BJ (cell line): ENCODE measurements around the gene LMTK2. TPM values are rescaled to one million over a fixed set of nuclear protein-coding genes. Genes with fewer than 3 reads are reported as not detected.

Source experiments
- CTCF ChIA-PET: fragments of 350-600 bp; formaldehyde crosslinking; extraction: SDS; loops from one replicate; lab custom pipeline; 2021; ENCODE audit warnings: antibody characterized with exemption, inconsistent platforms; lab: Yijun Ruan, JAX
- POLR2A ChIA-PET: fragments of 300-600 bp; sonication (Branson Sonifier 250); formaldehyde crosslinking; extraction: SDS; loops from one replicate; lab custom pipeline; 2021; ENCODE audit warnings: antibody characterized with exemption; lab: Charles Lee
- DNase-seq: peaks from one replicate; pipeline ENCODE4 v3.0.0-alpha.2; 2011; ENCODE audit warnings: low read depth
- H3K27me3 ChIP-seq: 2 replicates; pipeline ENCODE4 v1.6.0; 2011; ENCODE audit warnings: low read length; ENCODE audit not compliant: control insufficient read depth, insufficient read depth
- H3K36me3 ChIP-seq: 2 replicates; pipeline ENCODE4 v1.5.1; 2011; ENCODE audit warnings: low read length; ENCODE audit not compliant: control insufficient read depth, insufficient read depth
- H3K4me3 ChIP-seq: 2 replicates; pipeline ENCODE4 v1.5.1; 2011; ENCODE audit warnings: low read depth, mild to moderate bottlenecking, control low read depth, low read length
- polyA plus RNA-seq: library from polyadenylated mRNA; depleted of rRNA; stranded (reverse); fragments of >200 nt; gene quantifications from 2 replicates; pipeline ENCODE4 v1.2.3, GENCODE V29; 2011
- TF ChIP-seq, protein P1 (sequence below): IDR thresholded peaks from 2 replicates; pipeline ENCODE4 v1.5.1; 2011; ENCODE audit warnings: low read depth, mild to moderate bottlenecking, control low read depth, inconsistent platforms, low read length, moderate library complexity; ENCODE audit not compliant: insufficient read depth

LMTK2 gene
- polyA plus RNA-seq, 1 experiment: 3.8 TPM

DNA sequence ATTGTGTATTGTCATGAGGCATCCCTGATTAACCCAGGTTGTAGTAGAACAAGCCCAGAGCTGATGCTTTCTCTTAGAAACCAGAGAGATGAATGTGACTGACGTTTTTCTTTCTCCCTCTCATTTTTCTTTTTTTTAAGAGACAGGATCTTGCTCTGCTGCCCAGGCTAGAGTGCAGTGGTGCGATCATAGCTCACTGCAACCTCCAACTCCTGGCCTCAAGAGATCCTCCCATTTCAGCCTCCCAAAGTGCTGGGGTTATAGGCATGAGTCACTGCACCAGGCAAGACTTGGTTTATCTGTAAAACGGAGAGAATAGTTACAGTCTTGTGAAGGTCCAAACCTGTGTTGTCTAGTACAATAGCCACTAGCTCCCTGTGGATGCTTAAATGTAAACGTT, 5.4 kb downstream of the LMTK2 start:
- no peak for DNase-seq
- no peak overlapping the region for H3K4me3 ChIP-seq
- ChIA-PET CTCF (interaction anchor here (1.0 to 2.0 kb wide), 4 partner anchors 8 to 56 kb away, joined by 3 to 15 read pairs (median 6); no protein-coding TSS in a partner anchor), POLR2A (no interaction called here)
- TF ChIP-seq, protein P1, sequence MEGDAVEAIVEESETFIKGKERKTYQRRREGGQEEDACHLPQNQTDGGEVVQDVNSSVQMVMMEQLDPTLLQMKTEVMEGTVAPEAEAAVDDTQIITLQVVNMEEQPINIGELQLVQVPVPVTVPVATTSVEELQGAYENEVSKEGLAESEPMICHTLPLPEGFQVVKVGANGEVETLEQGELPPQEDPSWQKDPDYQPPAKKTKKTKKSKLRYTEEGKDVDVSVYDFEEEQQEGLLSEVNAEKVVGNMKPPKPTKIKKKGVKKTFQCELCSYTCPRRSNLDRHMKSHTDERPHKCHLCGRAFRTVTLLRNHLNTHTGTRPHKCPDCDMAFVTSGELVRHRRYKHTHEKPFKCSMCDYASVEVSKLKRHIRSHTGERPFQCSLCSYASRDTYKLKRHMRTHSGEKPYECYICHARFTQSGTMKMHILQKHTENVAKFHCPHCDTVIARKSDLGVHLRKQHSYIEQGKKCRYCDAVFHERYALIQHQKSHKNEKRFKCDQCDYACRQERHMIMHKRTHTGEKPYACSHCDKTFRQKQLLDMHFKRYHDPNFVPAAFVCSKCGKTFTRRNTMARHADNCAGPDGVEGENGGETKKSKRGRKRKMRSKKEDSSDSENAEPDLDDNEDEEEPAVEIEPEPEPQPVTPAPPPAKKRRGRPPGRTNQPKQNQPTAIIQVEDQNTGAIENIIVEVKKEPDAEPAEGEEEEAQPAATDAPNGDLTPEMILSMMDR: no peak
- H3K27me3 ChIP-seq: no peaks in the 10 kb centered on the region
- no peaks in the 10 kb centered on the region for H3K36me3 ChIP-seq

DNA sequence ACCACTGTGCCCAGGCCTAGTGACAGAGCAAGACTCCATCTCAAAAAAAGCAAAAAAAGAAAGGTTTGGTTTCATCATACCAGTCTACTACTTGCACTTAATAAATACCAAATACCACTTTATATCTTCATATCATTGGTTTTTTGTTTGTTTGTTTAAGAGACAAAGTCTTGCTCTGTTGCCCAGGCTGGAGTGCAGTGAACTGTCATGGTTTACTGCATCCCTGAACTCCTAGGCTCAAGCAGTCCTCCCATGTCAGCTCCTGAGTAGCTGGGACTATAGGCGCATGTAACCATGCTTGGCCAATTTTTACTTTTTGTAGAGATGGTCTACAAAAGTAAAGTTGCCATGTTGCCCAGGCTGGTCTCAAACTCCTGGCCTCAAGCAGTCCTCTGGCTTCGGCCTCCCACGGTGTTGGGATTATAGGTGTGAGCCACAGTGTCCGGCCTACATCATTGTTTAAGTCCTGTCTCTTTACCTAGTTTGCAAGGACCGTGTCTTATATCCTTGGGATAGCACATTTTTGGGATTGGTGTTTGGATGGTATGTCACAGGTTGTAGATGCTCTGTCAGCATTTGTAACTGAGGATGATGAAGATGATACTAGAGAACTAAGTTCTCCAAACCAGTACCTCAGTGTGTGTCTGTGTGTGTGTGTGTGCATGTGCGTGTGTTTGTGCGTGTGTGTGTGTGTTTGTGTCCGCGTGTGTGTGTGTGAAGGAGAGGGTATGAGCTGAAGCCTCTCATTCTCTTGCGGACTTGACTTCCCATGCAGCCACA, 9.3 kb downstream of the LMTK2 start:
- TF ChIP-seq, protein P1: no peak
- POLR2A ChIA-PET: no interaction called here
- CTCF ChIA-PET: interaction anchor here (0.7 to 2.2 kb wide), 3 partner anchors 10 to 52 kb away, joined by 4 to 11 read pairs (median 8); partner anchors contain the start of gene LMTK2
- Histone ChIP-seq H3K27me3 (no peaks in the 10 kb centered on the region), H3K4me3 (no peak overlapping the region), H3K36me3 (no peaks in the 10 kb centered on the region)
- no peak for DNase-seq

DNA sequence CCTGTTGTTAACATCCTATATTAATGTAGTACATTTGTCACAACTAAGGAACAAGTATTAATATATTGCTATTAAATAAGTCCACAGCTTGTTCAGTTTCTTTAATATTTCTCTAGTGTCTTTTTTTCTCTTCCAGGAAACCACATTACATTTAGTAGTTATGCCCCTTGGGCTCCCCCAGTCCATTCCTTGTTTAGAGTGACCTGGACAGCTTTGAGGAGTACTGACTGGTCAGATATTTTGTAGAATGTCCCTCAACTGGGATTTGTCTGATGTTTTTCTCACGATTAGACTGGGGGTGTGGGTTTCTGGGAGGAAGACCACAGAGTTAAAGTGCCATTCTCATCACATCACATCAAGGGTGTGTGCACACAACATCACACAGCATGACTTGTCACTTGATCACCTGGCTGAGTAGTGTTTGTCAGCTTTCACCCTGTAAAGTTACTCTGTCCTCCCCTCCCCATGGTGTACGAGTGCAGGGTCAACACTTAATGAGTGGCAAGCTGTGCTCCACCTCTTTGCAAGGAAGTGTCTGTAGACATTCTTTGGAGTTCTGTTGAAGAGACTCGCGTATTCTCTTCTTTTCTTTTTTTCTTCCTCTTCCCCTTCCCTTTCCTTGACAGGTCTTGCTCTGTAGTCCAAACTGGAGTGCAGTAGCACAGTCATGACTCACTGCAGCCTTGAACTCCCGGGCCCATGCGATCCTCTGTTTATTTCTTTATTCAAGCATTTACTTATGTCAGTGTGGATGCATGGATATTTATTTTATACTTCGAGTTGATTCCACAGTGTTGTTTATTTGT, 10.2 kb downstream of the LMTK2 start:
- Histone ChIP-seq H3K4me3 (no peak overlapping the region), H3K27me3 (no peaks in the 10 kb centered on the region), H3K36me3 (no peaks in the 10 kb centered on the region)
- TF ChIP-seq, protein P1: no peak
- no peak for DNase-seq
- ChIA-PET CTCF (interaction anchor here (1.6 to 2.2 kb wide), 4 partner anchors 9 to 52 kb away, joined by 6 to 11 read pairs (median 9); partner anchors contain the start of gene LMTK2), POLR2A (interaction anchor here (0.7 kb wide), 1 partner anchor 18 kb away, joined by 4 read pairs; no protein-coding TSS in a partner anchor)

DNA sequence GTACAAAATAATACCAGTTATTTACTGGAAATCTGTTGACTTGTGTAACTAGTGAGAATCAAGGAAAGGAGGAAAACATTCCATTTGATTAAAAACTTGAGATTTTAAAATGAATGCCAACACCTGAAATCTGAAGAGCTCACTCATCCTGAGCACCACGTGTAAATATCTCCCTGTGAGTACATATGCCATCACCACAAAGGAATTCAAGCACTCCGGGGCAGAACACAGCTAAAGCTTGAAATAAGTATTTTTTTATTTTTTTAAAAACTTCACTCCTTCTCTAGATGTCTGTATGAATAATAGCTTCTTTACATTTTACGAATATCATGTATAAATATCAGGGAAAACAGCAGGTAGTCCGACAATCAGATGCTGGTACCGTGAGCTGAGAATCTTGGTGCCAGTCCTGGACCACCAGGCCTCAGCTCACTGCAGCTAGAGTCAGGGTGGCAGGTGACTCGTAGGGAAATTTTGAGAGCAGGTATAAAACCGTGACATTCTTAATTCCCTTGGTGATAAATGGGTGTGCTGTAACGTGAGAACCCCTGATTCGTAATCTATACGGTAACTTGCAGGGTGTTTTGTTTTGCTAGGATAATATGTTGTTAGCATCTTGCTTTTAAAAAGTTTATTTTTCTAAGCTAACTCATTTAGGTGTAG, 12.7 kb downstream of the LMTK2 start:
- ChIA-PET CTCF (interaction anchor here (0.7 to 1.7 kb wide), 3 partner anchors 8 to 49 kb away, joined by 3 to 15 read pairs (median 4); partner anchors contain the start of gene LMTK2), POLR2A (interaction anchor here (0.6 to 1.0 kb wide), 2 partner anchors 9 to 1346 kb away, joined by 3 to 4 read pairs; no protein-coding TSS in a partner anchor)
- DNase-seq: peak; percentile 24
- TF ChIP-seq, protein P1: no peak
- no peaks in the 10 kb centered on the region for H3K36me3 ChIP-seq
- H3K27me3 ChIP-seq: no peaks in the 10 kb centered on the region
- no peak overlapping the region for H3K4me3 ChIP-seq
